IPS-15b (cell line): ENCODE results near the gene RIBC1.

Experiments used
- H3K27me3 ChIP-seq: one replicate; pipeline ENCODE4 v1.6.1; 2013; ENCODE audit warnings: low read length; ENCODE audit not compliant: control insufficient read depth, insufficient read depth
- H3K36me3 ChIP-seq: one replicate; pipeline ENCODE4 v1.6.1; 2013; ENCODE audit warnings: low read length; ENCODE audit not compliant: control insufficient read depth, insufficient read depth
- H3K4me1 ChIP-seq: one replicate; pipeline ENCODE4 v1.6.1; 2013; ENCODE audit warnings: mild to moderate bottlenecking, low read length; ENCODE audit not compliant: control insufficient read depth, insufficient read depth
- H3K4me3 ChIP-seq: one replicate; pipeline ENCODE4 v1.5.1; 2013; ENCODE audit warnings: low read depth, low read length
- H3K9ac ChIP-seq: one replicate; pipeline ENCODE4 v1.6.1; 2013; ENCODE audit warnings: low read depth, mild to moderate bottlenecking, low read length
- H3K9me3 ChIP-seq: one replicate; pipeline ENCODE4 v1.6.1; 2013; ENCODE audit warnings: mild to moderate bottlenecking, low read length; ENCODE audit not compliant: control insufficient read depth, insufficient read depth

The RIBC1 gene

GRCh38 chrX:53422861-53423306 lies at the start of gene RIBC1:
Gene RIBC1 (plus strand): TSS chrX:53422873. CDS start chrX:53426277, 3,404 bp downstream.
- Histone ChIP-seq H3K36me3 (peaks cover 3% of the 10 kb centered on the region), H3K4me1 (peaks cover 7% of the 10 kb centered on the region), H3K27me3 (no peaks in the 10 kb centered on the region), H3K9ac (peak within 1 kb of the TSS; percentile 94), H3K9me3 (no peaks in the 10 kb centered on the region), H3K4me3 (peak within 1 kb of the TSS; percentile 80)

GRCh38 chrX:53373307-53373706 lies 49.4 kb upstream of the RIBC1 start:
- no peaks in the 10 kb centered on the region for H3K4me1 ChIP-seq
- H3K9ac ChIP-seq: no peak overlapping the region
- H3K9me3 ChIP-seq: no peaks in the 10 kb centered on the region
- no peaks in the 10 kb centered on the region for H3K27me3 ChIP-seq
- no peaks in the 10 kb centered on the region for H3K36me3 ChIP-seq
- H3K4me3 ChIP-seq: no peak overlapping the region

GRCh38 chrX:53374222-53374820 lies 48.4 kb upstream of the RIBC1 start:
- H3K4me3 ChIP-seq: no peak overlapping the region
- H3K4me1 ChIP-seq: no peaks in the 10 kb centered on the region
- H3K27me3 ChIP-seq: no peaks in the 10 kb centered on the region
- H3K36me3 ChIP-seq: no peaks in the 10 kb centered on the region
- H3K9me3 ChIP-seq: no peaks in the 10 kb centered on the region
- H3K9ac ChIP-seq: no peak overlapping the region

GRCh38 chrX:53374923-53375322 lies 47.8 kb upstream of the RIBC1 start:
- Histone ChIP-seq H3K4me3 (no peak overlapping the region), H3K36me3 (peaks cover 4% of the 10 kb centered on the region), H3K9me3 (no peaks in the 10 kb centered on the region), H3K27me3 (no peaks in the 10 kb centered on the region), H3K4me1 (no peaks in the 10 kb centered on the region), H3K9ac (no peak overlapping the region)

- Histone ChIP-seq H3K4me3 (no peak overlapping the region), H3K9me3 (no peaks in the 10 kb centered on the region), H3K9ac (no peak overlapping the region), H3K36me3 (peaks cover 5% of the 10 kb centered on the region), H3K27me3 (no peaks in the 10 kb centered on the region), H3K4me1 (no peaks in the 10 kb centered on the region)
Observed at GRCh38 chrX:53376888-53377287, 45.8 kb upstream of the RIBC1 start.

- H3K36me3 ChIP-seq: peaks cover 11% of the 10 kb centered on the region
- H3K4me3 ChIP-seq: no peak overlapping the region
- H3K27me3 ChIP-seq: no peaks in the 10 kb centered on the region
- H3K9me3 ChIP-seq: no peaks in the 10 kb centered on the region
- no peaks in the 10 kb centered on the region for H3K4me1 ChIP-seq
- no peak overlapping the region for H3K9ac ChIP-seq
Observed at GRCh38 chrX:53377464-53377863, 45.2 kb upstream of the RIBC1 start.

GRCh38 chrX:53379008-53379710 lies 43.5 kb upstream of the RIBC1 start:
- Histone ChIP-seq H3K4me1 (no peaks in the 10 kb centered on the region), H3K4me3 (no peak overlapping the region), H3K9me3 (no peaks in the 10 kb centered on the region), H3K36me3 (peaks cover 16% of the 10 kb centered on the region), H3K27me3 (no peaks in the 10 kb centered on the region), H3K9ac (no peak overlapping the region)

- H3K9me3 ChIP-seq: no peaks in the 10 kb centered on the region
- no peak overlapping the region for H3K4me3 ChIP-seq
- H3K36me3 ChIP-seq: peaks cover 16% of the 10 kb centered on the region
- no peaks in the 10 kb centered on the region for H3K4me1 ChIP-seq
- no peak overlapping the region for H3K9ac ChIP-seq
- no peaks in the 10 kb centered on the region for H3K27me3 ChIP-seq
Observed at GRCh38 chrX:53379747-53380146, 42.9 kb upstream of the RIBC1 start.

GRCh38 chrX:53383376-53384076 lies 39.1 kb upstream of the RIBC1 start:
- H3K9me3 ChIP-seq: no peaks in the 10 kb centered on the region
- no peak overlapping the region for H3K4me3 ChIP-seq
- H3K27me3 ChIP-seq: no peaks in the 10 kb centered on the region
- peaks cover 20% of the 10 kb centered on the region for H3K36me3 ChIP-seq
- no peak overlapping the region for H3K9ac ChIP-seq
- H3K4me1 ChIP-seq: no peaks in the 10 kb centered on the region

- Histone ChIP-seq H3K4me3 (no peak overlapping the region), H3K36me3 (peaks cover 10% of the 10 kb centered on the region), H3K9me3 (peaks cover 3% of the 10 kb centered on the region), H3K9ac (no peak overlapping the region), H3K4me1 (no peaks in the 10 kb centered on the region), H3K27me3 (no peaks in the 10 kb centered on the region)
Observed at GRCh38 chrX:53395605-53396298, 26.9 kb upstream of the RIBC1 start.

- Histone ChIP-seq H3K4me1 (peaks cover 2% of the 10 kb centered on the region), H3K9me3 (peaks cover 3% of the 10 kb centered on the region), H3K36me3 (peaks cover 11% of the 10 kb centered on the region)
Observed at GRCh38 chrX:53398216-53398615, 24.5 kb upstream of the RIBC1 start.

More at GRCh38 chrX:53398216-53398615, 24.5 kb upstream of the RIBC1 start:
- no peaks in the 10 kb centered on the region for H3K27me3 ChIP-seq
- no peak overlapping the region for H3K4me3 ChIP-seq
- no peak overlapping the region for H3K9ac ChIP-seq
